ENCODE results near the gene NEDD4.
"Not testable (repeated sequence)": the region's sequence is repeated elsewhere in the genome, so short reads cannot be mapped to it uniquely, and the experiment has no call there.

Gene NEDD4

GRCh38 chr15:55968923-55969322, 24.5 kb downstream of the NEDD4 start:
- H3K4me3 ChIP-seq: no peak overlapping the region
- H3K36me3 ChIP-seq: peaks cover 18% of the 10 kb centered on the region
- H3K27ac ChIP-seq: no peak overlapping the region
- H3K4me1 ChIP-seq: no peaks in the 10 kb centered on the region
- no peaks in the 10 kb centered on the region for H3K27me3 ChIP-seq
- H3K9ac ChIP-seq: no peak overlapping the region
- no peak overlapping the region for H3K4me2 ChIP-seq
- H4K20me1 ChIP-seq: no peaks in the 10 kb centered on the region
- H3K9me3 ChIP-seq: peaks cover 13% of the 10 kb centered on the region; the same call in 1 of the 2 replicates
- no peak for TF ChIP-seq Cebpa-rat (IDR thresholded peaks at IDR 0.05)

GRCh38 chr15:55965091-55965490, 28.3 kb downstream of the NEDD4 start:
- H3K4me2 ChIP-seq: no peak overlapping the region
- H3K4me3 ChIP-seq: no peak overlapping the region
- no peaks in the 10 kb centered on the region for H3K27me3 ChIP-seq
- H3K9me3 ChIP-seq: no peaks in the 10 kb centered on the region
- H3K9ac ChIP-seq: no peak overlapping the region
- H3K27ac ChIP-seq: no peak overlapping the region
- H3K4me1 ChIP-seq: no peaks in the 10 kb centered on the region
- H4K20me1 ChIP-seq: no peaks in the 10 kb centered on the region
- H3K36me3 ChIP-seq: peaks cover 14% of the 10 kb centered on the region
- no peak for TF ChIP-seq Cebpa-rat (IDR thresholded peaks at IDR 0.05)

GRCh38 chr15:55960946-55961345, 32.5 kb downstream of the NEDD4 start:
- no peak for TF ChIP-seq Cebpa-rat (IDR thresholded peaks at IDR 0.05)
- Histone ChIP-seq H3K36me3 (peaks cover 8% of the 10 kb centered on the region), H3K27ac (no peak overlapping the region), H3K27me3 (no peaks in the 10 kb centered on the region), H3K9me3 (no peaks in the 10 kb centered on the region), H3K9ac (no peak overlapping the region), H3K4me1 (no peaks in the 10 kb centered on the region), H4K20me1 (no peaks in the 10 kb centered on the region), H3K4me2 (no peak overlapping the region), H3K4me3 (no peak overlapping the region)

- H3K27ac ChIP-seq: no peak overlapping the region
- no peaks in the 10 kb centered on the region for H3K4me1 ChIP-seq
- no peak for TF ChIP-seq Cebpa-rat (IDR thresholded peaks at IDR 0.05)
- H3K4me3 ChIP-seq: no peak overlapping the region
- H3K9me3 ChIP-seq: no peaks in the 10 kb centered on the region
- H4K20me1 ChIP-seq: no peaks in the 10 kb centered on the region
- H3K9ac ChIP-seq: no peak overlapping the region
- peaks cover 4% of the 10 kb centered on the region for H3K36me3 ChIP-seq
- no peaks in the 10 kb centered on the region for H3K27me3 ChIP-seq
- no peak overlapping the region for H3K4me2 ChIP-seq
These were observed 33.5 kb downstream of the NEDD4 start for GRCh38 chr15:55959744-55960447.

- no peak overlapping the region for H3K9ac ChIP-seq
- no peaks in the 10 kb centered on the region for H4K20me1 ChIP-seq
- no peaks in the 10 kb centered on the region; the same call in 1 of the 2 replicates for H3K9me3 ChIP-seq
- no peak overlapping the region for H3K4me3 ChIP-seq
- no peak for TF ChIP-seq Cebpa-rat (IDR thresholded peaks at IDR 0.05)
- H3K27me3 ChIP-seq: no peaks in the 10 kb centered on the region
- H3K4me1 ChIP-seq: no peaks in the 10 kb centered on the region
- H3K36me3 ChIP-seq: no peaks in the 10 kb centered on the region
- H3K27ac ChIP-seq: no peak overlapping the region
- H3K4me2 ChIP-seq: no peak overlapping the region
These were observed 35.1 kb downstream of the NEDD4 start for GRCh38 chr15:55958349-55958748.

- Histone ChIP-seq H3K4me1 (no peaks in the 10 kb centered on the region), H3K4me3 (no peak overlapping the region), H3K27ac (no peak overlapping the region), H3K9me3 (no peaks in the 10 kb centered on the region; the same call in 1 of the 2 replicates), H3K9ac (no peak overlapping the region), H3K27me3 (no peaks in the 10 kb centered on the region), H3K36me3 (0 out of 2 replicates have a peak, but pooled peaks cover 5% of the 10 kb centered on the region), H3K4me2 (no peak overlapping the region), H4K20me1 (no peaks in the 10 kb centered on the region)
- TF ChIP-seq Cebpa-rat (IDR thresholded peaks at IDR 0.05): no peak
These were observed 38.4 kb downstream of the NEDD4 start for GRCh38 chr15:55954862-55955605.

GRCh38 chr15:55952501-55953274, 40.7 kb downstream of the NEDD4 start:
- H3K27ac ChIP-seq, H3K9me3 ChIP-seq, H3K4me1 ChIP-seq, H3K36me3 ChIP-seq, H4K20me1 ChIP-seq, H3K4me3 ChIP-seq, H3K9ac ChIP-seq, H3K4me2 ChIP-seq, H3K27me3 ChIP-seq: not testable (repeated sequence)

GRCh38 chr15:55944606-55945005, 48.8 kb downstream of the NEDD4 start:
- not testable (repeated sequence) for H4K20me1 ChIP-seq, H3K4me3 ChIP-seq, H3K9ac ChIP-seq, H3K27ac ChIP-seq, H3K4me2 ChIP-seq, H3K27me3 ChIP-seq, H3K4me1 ChIP-seq
- Histone ChIP-seq H3K36me3 (peaks cover 27% of the 10 kb centered on the region), H3K9me3 (peaks cover 19% of the 10 kb centered on the region)

- no peak for TF ChIP-seq Cebpa-rat (IDR thresholded peaks at IDR 0.05)
- H3K4me2 ChIP-seq: no peak overlapping the region
- H3K27me3 ChIP-seq: no peaks in the 10 kb centered on the region
- no peak overlapping the region for H3K4me3 ChIP-seq
- peaks cover under 1% of the 10 kb centered on the region; the same call in 1 of the 2 replicates for H3K4me1 ChIP-seq
- no peak overlapping the region for H3K9ac ChIP-seq
- no peaks in the 10 kb centered on the region for H4K20me1 ChIP-seq
- H3K27ac ChIP-seq: no peak overlapping the region
- peaks cover 39% of the 10 kb centered on the region for H3K9me3 ChIP-seq
- peaks cover 40% of the 10 kb centered on the region for H3K36me3 ChIP-seq
These were observed 51.1 kb downstream of the NEDD4 start for GRCh38 chr15:55942332-55942731.

- Histone ChIP-seq H3K9me3 (peaks cover 31% of the 10 kb centered on the region), H3K27ac (no peak overlapping the region), H3K4me3 (no peak overlapping the region), H3K4me2 (peak overlapping the region; percentile 33; the same call in 1 of the 2 replicates), H3K36me3 (peaks cover 13% of the 10 kb centered on the region; the same call in 1 of the 2 replicates), H3K9ac (no peak overlapping the region), H3K27me3 (no peaks in the 10 kb centered on the region), H4K20me1 (no peaks in the 10 kb centered on the region), H3K4me1 (peaks cover 9% of the 10 kb centered on the region)
- no peak for TF ChIP-seq Cebpa-rat (IDR thresholded peaks at IDR 0.05)
These were observed 56.4 kb downstream of the NEDD4 start for GRCh38 chr15:55937040-55937439.
